Mucosa of descending colon (tissue), 3 donors: ENCODE measurements around the gene THRAP3. TPM values are rescaled to one million over a fixed set of nuclear protein-coding genes. Genes with fewer than 3 reads are reported as not detected.

Experiments used
- ATAC-seq: fragments of 200-7000 bp; cut with Tn5 transposase; one replicate; pipeline ENCODE4 v1.9.1; 2020; ENCODE audit warnings: mild to moderate bottlenecking, moderate library complexity
- DNase-seq, 3 donors: peaks; one replicate each; pipeline ENCODE4 v3.0.0-alpha.2; 2020
- H3K36me3 ChIP-seq: fragments of 200-600 bp; one replicate; pipeline ENCODE4 v1.8.0; 2021; ENCODE audit warnings: low read depth, mild to moderate bottlenecking
- H3K4me1 ChIP-seq: fragments of 200-600 bp; one replicate; pipeline ENCODE4 v1.8.0; 2021; ENCODE audit warnings: low read depth, mild to moderate bottlenecking
- H3K4me3 ChIP-seq: fragments of 200-600 bp; one replicate; pipeline ENCODE4 v1.8.0; 2021; ENCODE audit warnings: mild to moderate bottlenecking
- H3K9me3 ChIP-seq: fragments of 200-600 bp; one replicate; pipeline ENCODE4 v1.8.0; 2021; ENCODE audit warnings: mild to moderate bottlenecking
- intact Hi-C, 2 donors: fragments of 100-400 bp; cut with DNase I in 1 of 2; cut with micrococcal nuclease in 1 of 2; formaldehyde crosslinking; loops; one replicate each; pipeline versions ENCODE4 v1.11.0 to v1.11.1; 2022; cut with DNase I, micrococcal nuclease
- total RNA-seq, 3 donors: library from RNA; stranded (reverse); fragmentation: NEBNext Ultra II Directional in 2 of 3; extraction: Animal tissue kit (Norgen Biotek cat#: 25700) in 2 of 3; gene quantifications; one replicate each; pipeline versions ENCODE4 v1.2.1 to v1.2.4, GENCODE V29; 2021 to 2023
- TF ChIP-seq, protein P1 (sequence below): fragments of 200-600 bp; IDR thresholded peaks from one replicate; pipeline ENCODE4 v1.8.0; 2022; ENCODE audit warnings: antibody characterized with exemption, mild to moderate bottlenecking
- donor health status: DM: no; HTN: no; CAD: no; lungs with moderate emphysema.
- donor health status: DM: no; HTN: no; CAD: no.
- donor health status: DM: no; HTN: yes; CAD: no.

THRAP3 gene
- total RNA-seq, 3 donors from 2014 or later, result 83.0 to 103 (median 85.1) TPM

DNA sequence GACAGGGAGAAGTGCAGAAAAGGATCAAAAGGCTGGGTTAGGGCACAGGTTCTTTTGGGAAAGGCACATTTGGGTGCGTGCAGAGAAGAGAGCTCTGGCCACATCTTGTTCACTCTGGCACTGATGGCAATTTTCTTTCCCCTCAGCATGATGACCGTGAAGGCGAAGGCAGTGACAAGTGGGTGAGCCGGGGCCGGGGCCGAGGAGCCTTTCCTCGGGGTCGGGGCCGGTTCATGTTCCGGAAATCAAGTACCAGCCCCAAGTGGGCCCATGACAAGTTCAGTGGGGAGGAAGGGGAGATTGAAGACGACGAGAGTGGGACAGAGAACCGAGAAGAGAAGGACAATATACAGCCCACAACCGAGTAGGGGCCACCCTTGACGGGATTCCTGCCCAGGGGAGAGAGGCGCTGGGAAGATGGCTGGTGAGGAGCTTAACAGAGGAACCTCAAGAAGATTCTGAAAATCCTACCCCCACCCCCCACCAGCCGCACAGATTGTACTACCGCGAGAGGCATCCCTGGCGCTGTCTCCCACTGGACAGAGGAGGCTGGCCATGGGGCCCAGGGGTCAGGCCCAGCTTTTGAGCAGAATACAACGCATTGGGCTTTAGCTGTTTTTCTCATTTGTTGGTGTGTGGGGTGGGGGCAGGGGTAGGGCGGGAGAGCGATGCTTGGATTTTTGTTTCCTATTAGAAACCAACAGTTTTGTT lies 79.6 kb downstream of the THRAP3 start:
- TF ChIP-seq, protein P1, sequence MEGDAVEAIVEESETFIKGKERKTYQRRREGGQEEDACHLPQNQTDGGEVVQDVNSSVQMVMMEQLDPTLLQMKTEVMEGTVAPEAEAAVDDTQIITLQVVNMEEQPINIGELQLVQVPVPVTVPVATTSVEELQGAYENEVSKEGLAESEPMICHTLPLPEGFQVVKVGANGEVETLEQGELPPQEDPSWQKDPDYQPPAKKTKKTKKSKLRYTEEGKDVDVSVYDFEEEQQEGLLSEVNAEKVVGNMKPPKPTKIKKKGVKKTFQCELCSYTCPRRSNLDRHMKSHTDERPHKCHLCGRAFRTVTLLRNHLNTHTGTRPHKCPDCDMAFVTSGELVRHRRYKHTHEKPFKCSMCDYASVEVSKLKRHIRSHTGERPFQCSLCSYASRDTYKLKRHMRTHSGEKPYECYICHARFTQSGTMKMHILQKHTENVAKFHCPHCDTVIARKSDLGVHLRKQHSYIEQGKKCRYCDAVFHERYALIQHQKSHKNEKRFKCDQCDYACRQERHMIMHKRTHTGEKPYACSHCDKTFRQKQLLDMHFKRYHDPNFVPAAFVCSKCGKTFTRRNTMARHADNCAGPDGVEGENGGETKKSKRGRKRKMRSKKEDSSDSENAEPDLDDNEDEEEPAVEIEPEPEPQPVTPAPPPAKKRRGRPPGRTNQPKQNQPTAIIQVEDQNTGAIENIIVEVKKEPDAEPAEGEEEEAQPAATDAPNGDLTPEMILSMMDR, result no peak
- no peak overlapping the region for H3K4me3 ChIP-seq
- no peak for ATAC-seq
- H3K4me1 ChIP-seq, result peaks cover 19% of the 10 kb centered on the region
- DNase-seq, result peak in 1 of 3 donors; percentile 45
- H3K9me3 ChIP-seq, result no peaks in the 10 kb centered on the region
- peaks cover 13% of the 10 kb centered on the region for H3K36me3 ChIP-seq
- intact Hi-C loops, result no loop called here

DNA sequence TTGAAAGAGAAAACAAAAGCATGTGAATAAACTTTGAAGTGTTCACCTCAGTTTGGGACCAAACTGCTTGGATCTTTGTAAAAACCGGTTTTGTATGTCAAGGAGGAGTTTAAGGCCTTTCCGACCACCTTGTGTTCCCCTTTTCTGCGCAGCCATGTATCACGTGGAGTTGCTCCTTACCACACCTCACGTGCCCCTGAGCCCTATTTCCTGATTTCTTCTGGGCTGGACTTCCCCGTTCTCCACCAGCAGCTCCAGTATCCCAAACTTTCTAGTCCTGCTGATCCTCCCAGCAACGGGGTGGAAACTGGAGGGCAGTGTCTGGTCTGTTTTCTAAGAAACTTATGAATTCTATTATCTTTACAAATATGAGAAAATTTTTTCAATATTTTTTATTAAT lies 80.3 kb downstream of the THRAP3 start:
- intact Hi-C loops, result no loop called here
- H3K4me3 ChIP-seq, result no peak overlapping the region
- DNase-seq (peak in 1 of 3 donors; percentile 38), ATAC-seq (no peak)
- peaks cover 16% of the 10 kb centered on the region for H3K4me1 ChIP-seq
- no peaks in the 10 kb centered on the region for H3K9me3 ChIP-seq
- H3K36me3 ChIP-seq, result peaks cover 13% of the 10 kb centered on the region
- TF ChIP-seq, protein P1, result no peak

DNA sequence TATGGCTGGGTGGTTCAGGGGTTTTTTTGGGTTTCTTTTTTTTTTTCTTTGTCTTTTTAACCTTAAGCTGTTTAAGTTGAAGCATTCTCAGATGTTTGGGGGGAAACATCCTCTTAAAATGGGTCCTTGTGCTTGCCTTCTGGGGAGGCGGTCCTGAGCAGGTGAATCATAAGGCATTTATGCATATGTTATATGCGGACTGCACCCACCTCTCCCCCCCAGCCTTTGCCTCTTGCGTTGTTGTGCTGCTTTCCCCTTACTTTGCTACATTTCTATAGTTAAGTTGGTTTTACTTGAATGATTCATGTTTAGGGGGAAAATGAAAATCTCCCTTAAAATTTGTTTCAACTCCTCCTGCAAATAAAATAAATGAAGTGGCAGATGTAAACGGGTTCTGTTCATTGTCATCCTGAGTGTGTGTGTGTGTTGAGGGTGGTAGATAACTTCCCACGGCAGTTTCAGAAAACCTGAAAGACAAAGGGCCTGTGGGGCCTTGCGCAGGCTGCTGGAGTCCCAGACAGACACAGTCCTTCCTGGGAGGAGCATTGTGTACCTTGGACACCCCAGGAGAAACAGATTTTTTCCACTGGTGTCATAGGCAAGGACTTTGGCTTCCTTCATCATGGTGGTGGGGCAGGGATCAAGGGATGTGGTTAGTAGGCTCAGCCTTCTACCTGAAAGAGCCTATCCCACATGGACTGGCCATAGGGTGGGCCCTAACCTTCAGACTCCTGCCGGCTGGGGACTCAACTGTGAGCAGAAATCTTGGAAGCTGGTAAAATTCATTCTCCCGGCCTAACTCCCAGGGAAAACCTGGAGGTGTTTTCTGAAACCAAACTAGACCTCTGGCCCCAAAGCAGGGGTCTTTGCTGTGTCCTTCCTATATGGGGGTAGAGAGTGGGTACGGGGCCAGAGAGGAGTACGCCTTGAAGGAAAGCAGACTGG lies 81.0 kb downstream of the THRAP3 start:
- Histone ChIP-seq H3K4me3 (no peak overlapping the region), H3K4me1 (peaks cover 11% of the 10 kb centered on the region), H3K36me3 (peaks cover 13% of the 10 kb centered on the region), H3K9me3 (no peaks in the 10 kb centered on the region)
- intact Hi-C loops, result no loop called here
- TF ChIP-seq, protein P1, result no peak
- DNase-seq, result no peak
- peak; percentile 27 for ATAC-seq

DNA sequence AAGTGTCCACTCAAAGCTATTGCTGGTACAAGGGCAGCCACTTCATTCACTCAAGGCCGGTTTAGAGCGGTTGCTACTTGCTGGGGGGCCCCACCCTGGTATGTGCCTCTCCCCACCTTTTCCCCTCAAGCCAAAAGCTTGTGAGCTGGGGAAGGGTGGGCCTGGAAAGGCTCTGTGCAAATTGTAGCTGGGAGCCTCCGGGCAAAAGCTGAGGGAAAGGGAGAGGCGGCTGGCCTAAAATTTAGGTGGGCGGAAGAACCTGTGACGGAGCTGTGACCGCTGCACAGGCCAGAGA lies 81.6 kb downstream of the THRAP3 start:
- Histone ChIP-seq H3K4me1 (peaks cover 11% of the 10 kb centered on the region), H3K9me3 (no peaks in the 10 kb centered on the region), H3K4me3 (no peak overlapping the region), H3K36me3 (peaks cover 13% of the 10 kb centered on the region)
- DNase-seq (no peak), ATAC-seq (peak; percentile 0)
- TF ChIP-seq, protein P1, result no peak
- intact Hi-C loops, result no loop called here

DNA sequence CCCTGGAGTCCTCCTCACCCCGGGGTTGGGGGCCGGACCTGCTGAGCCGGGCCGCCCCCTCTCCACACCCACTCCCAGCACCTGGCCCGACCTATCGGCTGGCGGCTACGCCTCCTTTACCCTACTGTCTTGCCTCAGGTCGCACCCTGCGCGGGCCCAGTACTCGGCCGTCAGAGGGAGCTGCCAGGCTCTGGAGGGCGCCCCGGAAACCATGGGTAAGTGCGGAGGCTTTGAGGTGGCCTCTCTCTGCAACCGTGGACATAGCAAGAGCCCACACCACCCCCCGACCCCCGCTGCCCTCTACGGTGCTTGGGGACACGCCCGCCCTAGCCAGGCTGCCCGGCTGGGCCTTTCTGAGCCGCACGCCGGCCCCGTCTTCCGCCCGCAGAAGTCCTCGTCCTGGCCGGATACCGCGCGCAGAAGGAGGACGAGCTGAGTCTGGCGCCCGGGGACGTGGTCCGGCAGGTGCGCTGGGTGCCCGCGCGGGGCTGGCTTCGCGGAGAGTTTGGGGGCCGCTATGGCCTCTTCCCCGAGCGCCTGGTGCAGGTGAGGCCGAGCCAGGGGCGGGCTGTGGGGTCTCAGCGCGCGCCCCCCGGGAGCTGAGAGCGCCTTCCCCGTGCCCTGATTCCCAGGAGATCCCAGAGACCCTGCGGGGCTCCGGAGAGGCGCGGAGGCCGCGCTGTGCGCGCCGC lies 82.1 kb downstream of the THRAP3 start, which contains the start of gene SH3D21:
Gene SH3D21 (plus strand): TSS at position 159 of the 692 bp plus-strand sequence. CDS start 53 bp downstream, at position 212.
- Histone ChIP-seq H3K4me3 (peak within 1 kb of the TSS; percentile 54), H3K4me1 (peaks cover 11% of the 10 kb centered on the region), H3K36me3 (peaks cover 8% of the 10 kb centered on the region), H3K9me3 (no peaks in the 10 kb centered on the region)
- intact Hi-C loops, result no loop called here
- TF ChIP-seq, protein P1, result no peak
- DNase-seq (peak; percentile 81 to 88 (median 87)), ATAC-seq (peak; percentile 85)
